SHP77 treated with DMSO at 0.1 percent for 48 hours (cell line): Measurements from ENCODE around the gene TMEM174.
"Not testable (repeated sequence)": the region's sequence is repeated elsewhere in the genome, so short reads cannot be mapped to it uniquely, and the experiment has no call there.

Source experiments
- DNase-seq: peaks from one replicate; lab custom pipeline; 2025; lab: John Stamatoyannopoulos, UW

TMEM174 gene

GRCh38 chr5:73193592-73193991 is 20.6 kb downstream of the TMEM174 start:
- DNase-seq, result no peak

GRCh38 chr5:73196201-73196600 is 23.2 kb downstream of the TMEM174 start:
- no peak for DNase-seq

GRCh38 chr5:73197637-73198257 is 24.8 kb downstream of the TMEM174 start:
- DNase-seq, result no peak

DNA sequence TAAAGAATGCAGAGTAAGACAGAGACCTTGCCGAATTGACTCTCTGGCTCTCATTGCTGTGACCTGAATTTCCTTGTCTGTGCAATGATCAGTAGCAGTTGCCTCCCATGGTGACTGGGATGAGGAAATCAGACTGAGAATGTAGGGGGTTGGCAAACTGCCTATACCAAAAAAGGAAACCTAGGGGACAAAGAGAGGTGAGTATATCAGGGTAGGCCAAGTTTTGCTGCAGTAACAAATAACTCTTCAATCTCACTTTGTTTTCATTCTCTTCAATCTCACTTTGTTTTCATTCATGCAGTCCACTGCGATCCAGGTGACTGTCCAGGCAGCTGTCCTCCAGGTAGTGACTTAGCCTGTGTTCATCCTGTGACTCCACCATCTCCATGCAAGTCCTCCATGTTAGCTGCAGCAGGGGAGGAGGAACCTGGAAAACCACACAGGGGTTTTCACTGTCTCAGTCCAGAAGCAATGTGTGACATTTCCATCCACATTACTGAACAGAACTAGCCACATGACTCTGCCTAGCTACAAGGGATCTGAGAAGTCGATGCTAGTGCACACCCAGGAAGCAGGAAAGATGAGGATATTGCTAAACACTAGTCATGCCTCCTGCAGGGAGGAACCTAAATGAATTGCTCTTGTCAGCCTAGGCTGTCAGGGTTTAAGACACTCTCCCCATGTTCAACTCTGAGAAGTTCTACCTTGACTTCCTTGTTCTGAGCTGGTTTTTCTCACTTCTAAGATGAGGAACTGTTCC is 26.0 kb downstream of the TMEM174 start:
- no peak for DNase-seq

- no peak for DNase-seq
These were observed 26.7 kb downstream of the TMEM174 start for GRCh38 chr5:73199671-73200070.

GRCh38 chr5:73201547-73202513 is 28.8 kb downstream of the TMEM174 start:
- peak; percentile 87 for DNase-seq

- peak; percentile 97 for DNase-seq
These were observed 31.3 kb downstream of the TMEM174 start for GRCh38 chr5:73204332-73204731.

- DNase-seq, result no peak
These were observed 31.7 kb downstream of the TMEM174 start for GRCh38 chr5:73204733-73205132.

GRCh38 chr5:73205305-73205704 is 32.3 kb downstream of the TMEM174 start:
- DNase-seq, result no peak

DNA sequence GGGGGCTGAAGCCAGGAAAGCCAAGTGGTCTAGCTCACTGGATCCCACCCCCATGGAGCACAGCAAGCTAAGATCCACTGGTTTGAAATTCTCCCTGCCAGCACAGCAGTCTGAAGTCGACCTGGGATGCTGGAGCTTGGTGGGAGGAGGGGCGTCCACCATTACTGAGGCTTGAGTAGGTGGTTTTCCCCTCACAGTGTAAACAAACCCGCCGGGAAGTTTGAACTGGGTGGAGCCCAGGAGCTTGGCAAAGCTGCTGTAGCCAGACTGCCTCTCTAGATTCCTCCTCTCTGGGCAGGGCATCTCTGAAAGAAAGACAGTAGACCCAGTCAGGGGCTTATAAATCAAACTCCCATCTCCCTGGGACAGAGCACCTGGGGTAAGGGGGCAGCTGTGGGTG is 34.2 kb downstream of the TMEM174 start:
- not testable (repeated sequence) for DNase-seq

- DNase-seq, result not testable (repeated sequence)
These were observed 36.1 kb downstream of the TMEM174 start for GRCh38 chr5:73209075-73209474.

GRCh38 chr5:73212693-73213092 is 39.7 kb downstream of the TMEM174 start:
- not testable (repeated sequence) for DNase-seq

- DNase-seq, result no peak
These were observed 40.6 kb downstream of the TMEM174 start for GRCh38 chr5:73213566-73213998.

GRCh38 chr5:73214306-73214705 is 41.3 kb downstream of the TMEM174 start:
- no peak for DNase-seq

DNA sequence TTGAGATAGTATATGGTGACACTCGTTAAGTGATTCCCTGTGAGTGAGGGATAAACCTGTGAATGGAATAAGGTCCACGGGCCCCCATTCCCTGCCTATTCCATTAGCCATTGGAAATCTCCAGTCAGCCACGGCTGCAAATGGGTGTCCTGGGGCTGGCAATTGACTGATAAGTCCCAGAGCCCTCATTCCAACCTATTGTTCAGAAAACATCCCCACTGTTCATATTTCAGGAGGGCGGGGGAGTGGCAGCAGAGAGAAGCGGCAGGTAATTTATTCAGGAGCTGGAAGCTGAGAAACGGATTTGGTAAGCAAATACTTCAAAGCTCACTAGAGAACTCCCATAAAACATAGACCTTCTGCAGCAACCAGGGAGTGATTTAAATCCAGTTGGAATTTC is 42.0 kb downstream of the TMEM174 start:
- peak; percentile 16 for DNase-seq

- no peak for DNase-seq
These were observed 42.5 kb downstream of the TMEM174 start for GRCh38 chr5:73215531-73215890.

DNA sequence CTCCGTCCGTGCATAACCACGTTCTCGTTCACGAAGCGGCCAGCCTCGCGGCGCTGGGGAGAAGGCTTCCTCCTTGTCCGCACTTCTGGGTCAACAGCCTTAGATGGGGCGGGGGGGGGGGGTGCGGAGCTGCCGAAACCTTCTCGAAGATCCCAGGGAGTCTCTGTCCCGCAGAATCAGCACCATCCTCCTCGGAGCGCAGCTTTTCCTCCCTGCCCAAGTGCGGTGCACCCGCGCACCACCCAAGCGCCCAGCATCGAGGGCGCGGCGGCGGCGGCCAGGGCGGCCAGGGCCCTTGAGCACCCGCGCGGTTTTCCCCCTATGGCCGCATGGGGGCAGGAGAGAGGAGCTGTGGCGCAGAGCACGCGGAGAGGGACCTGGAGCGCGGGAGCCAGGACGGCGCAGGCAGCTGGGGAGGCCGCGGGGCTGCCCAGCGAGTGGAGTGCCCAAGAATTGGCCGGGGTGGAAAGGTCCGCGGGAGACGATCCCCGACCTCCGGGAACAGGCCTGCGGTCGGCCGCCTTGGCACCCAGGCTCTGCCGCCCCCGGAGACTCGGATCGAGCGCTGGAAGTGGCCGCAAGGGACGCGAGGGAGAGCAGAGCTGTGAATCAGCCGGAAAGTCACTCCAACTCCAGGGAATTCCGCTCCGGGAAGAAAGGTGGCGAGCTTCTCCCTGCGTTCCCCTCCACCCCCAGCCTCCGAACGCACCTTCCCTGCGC is 43.1 kb downstream of the TMEM174 start:
- DNase-seq, result peak; percentile 70

GRCh38 chr5:73218552-73219171 is 45.7 kb downstream of the TMEM174 start:
- no peak for DNase-seq

DNA sequence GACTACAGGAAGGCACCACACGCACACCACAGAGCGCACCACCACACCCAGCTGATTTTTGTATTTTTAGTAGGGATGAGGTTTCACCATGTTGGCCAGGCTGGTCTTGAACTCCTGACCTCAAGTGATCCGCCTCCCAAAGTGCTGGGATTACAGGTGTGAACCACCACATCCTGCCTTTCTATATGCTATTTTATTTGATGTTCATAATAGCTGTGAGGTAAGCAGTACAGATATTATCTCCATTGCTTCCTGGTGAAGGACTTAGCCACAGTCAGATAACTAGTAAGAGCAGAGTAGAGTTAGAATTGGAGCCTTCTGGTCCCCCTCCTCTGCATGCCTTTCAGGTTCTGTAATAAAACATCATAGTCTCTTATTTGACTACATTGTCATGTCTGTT is 46.3 kb downstream of the TMEM174 start:
- DNase-seq, result not testable (repeated sequence)

DNA sequence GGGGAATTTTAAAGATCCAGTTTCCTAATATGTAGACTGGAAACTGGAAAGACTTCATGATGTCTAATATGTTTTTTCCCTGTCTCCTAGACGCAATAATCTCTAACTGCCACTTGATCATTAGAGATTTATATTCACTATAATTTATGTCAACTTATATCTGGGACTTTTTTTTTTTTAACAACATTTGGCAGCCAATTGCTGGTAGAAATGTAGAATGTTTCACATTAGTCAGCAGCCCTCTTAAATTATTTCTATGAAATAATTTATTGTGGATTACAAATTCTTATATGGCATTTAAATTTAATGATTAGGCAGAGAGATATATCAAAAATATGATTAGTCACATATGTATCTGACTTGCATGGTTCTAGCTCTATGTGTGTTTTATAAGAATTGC is 48.2 kb downstream of the TMEM174 start:
- DNase-seq, result no peak

GRCh38 chr5:73221726-73222125 is 48.7 kb downstream of the TMEM174 start:
- DNase-seq, result no peak
